HepG2 (cell line): Measurements from ENCODE around the gene RAD51C.

Source experiments
- BRCA1 ChIP-seq: sonication (generic); formaldehyde crosslinking; IDR thresholded peaks from 2 replicates; pipeline ENCODE4 v1.4.0; 2020; ENCODE audit warnings: missing genetic modification reagents
- NR2F6 ChIP-seq, 2 experiments: IDR thresholded peaks; 2 replicates each; pipeline ENCODE4 v1.6.1; 2016; ENCODE audit warnings: antibody characterized with exemption in 1 of 2, mild to moderate bottlenecking in 1 of 2
- TBL1XR1 ChIP-seq: fragments of 150-350 bp; IDR thresholded peaks from 2 replicates; pipeline ENCODE4 v1.6.1; 2014; ENCODE audit warnings: borderline replicate concordance, low read length; ENCODE audit not compliant: partially characterized antibody
- ZNF780A ChIP-seq: sonication (generic); formaldehyde crosslinking; IDR thresholded peaks from 2 replicates; pipeline ENCODE4 v1.8.0; 2022; ENCODE audit warnings: mild to moderate bottlenecking, missing genetic modification reagents, moderate library complexity
- TF ChIP-seq, protein P1 (sequence below): sonication (generic); formaldehyde crosslinking; IDR thresholded peaks from 2 replicates; pipeline ENCODE4 v1.8.1; 2022; ENCODE audit warnings: low read depth, mild to moderate bottlenecking, missing genetic modification reagents

DNA sequence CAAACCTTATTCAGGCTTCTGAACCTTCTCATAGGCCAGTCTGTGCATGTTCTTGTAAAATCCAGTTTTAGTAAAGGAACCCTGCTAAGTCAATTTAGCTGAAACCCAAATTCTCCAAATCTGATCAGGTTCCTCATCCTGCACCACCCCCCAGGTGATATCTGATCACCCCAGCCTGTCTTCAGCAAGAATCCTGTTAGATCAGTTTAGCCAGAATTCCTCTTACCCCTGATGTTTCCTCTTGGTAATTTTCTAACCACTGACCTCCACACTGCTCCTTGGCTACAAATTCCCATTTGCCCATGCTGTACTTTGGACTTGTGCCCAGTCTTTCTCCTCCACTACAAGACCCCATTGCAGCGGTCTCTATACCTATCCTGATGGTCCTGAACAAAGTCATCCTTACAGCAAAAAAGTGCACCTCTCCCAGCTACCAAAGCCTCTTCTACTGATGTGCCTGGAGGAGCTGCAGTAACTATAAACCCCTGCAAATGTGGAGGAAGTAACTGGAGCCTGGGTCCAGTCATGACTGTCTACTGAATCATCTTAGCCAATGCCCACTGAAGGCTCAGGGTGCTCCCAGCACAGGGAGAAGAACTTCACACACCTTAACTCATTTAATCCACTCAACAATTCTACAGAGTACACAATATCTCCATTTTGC is 24.3 kb upstream of the RAD51C start:
- no peak for TF ChIP-seq BRCA1
- no peak for TF ChIP-seq ZNF780A (CRISPR knock-in tag)
- TF ChIP-seq, protein P1, sequence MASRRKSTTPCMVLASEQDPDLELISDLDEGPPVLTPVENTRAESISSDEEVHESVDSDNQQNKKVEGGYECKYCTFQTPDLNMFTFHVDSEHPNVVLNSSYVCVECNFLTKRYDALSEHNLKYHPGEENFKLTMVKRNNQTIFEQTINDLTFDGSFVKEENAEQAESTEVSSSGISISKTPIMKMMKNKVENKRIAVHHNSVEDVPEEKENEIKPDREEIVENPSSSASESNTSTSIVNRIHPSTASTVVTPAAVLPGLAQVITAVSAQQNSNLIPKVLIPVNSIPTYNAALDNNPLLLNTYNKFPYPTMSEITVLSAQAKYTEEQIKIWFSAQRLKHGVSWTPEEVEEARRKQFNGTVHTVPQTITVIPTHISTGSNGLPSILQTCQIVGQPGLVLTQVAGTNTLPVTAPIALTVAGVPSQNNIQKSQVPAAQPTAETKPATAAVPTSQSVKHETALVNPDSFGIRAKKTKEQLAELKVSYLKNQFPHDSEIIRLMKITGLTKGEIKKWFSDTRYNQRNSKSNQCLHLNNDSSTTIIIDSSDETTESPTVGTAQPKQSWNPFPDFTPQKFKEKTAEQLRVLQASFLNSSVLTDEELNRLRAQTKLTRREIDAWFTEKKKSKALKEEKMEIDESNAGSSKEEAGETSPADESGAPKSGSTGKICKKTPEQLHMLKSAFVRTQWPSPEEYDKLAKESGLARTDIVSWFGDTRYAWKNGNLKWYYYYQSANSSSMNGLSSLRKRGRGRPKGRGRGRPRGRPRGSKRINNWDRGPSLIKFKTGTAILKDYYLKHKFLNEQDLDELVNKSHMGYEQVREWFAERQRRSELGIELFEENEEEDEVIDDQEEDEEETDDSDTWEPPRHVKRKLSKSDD (CRISPR knock-in tag): no peak
- TF ChIP-seq NR2F6 (IDR thresholded peaks at IDR 0.05): no peak
- no peak for TF ChIP-seq NR2F6 (CRISPR knock-in tag; IDR thresholded peaks at IDR 0.05)
- no peak for TF ChIP-seq TBL1XR1
